NT2/D1 (cell line): Measurements from ENCODE around the gene CEP89.

Experiments
- DNase-seq: peaks from one replicate; pipeline ENCODE4 v3.0.0-alpha.2; 2011; ENCODE audit warnings: low read depth, low spot score
- H3K27me3 ChIP-seq: 2 replicates; pipeline ENCODE4 v1.6.0; 2011; ENCODE audit warnings: mild to moderate bottlenecking; ENCODE audit not compliant: insufficient read length, insufficient read depth
- H3K36me3 ChIP-seq: 2 replicates; pipeline ENCODE4 v1.6.1; 2011; ENCODE audit warnings: mild to moderate bottlenecking, low read length, mixed read lengths; ENCODE audit not compliant: insufficient read depth, insufficient read length
- H3K4me1 ChIP-seq: 2 replicates; pipeline ENCODE4 v1.5.1; 2011; ENCODE audit not compliant: insufficient read depth, insufficient read length
- H3K4me3 ChIP-seq: 2 replicates; pipeline ENCODE4 v1.5.1; 2011; ENCODE audit warnings: low read depth; ENCODE audit not compliant: insufficient read length
- H3K9ac ChIP-seq: 2 replicates; pipeline ENCODE4 v1.6.0; 2011; ENCODE audit warnings: low read depth; ENCODE audit not compliant: insufficient read length
- H3K9me3 ChIP-seq: 2 replicates; pipeline ENCODE4 v1.5.1; 2011; ENCODE audit warnings: mild to moderate bottlenecking, low read length; ENCODE audit not compliant: insufficient read depth
- SUZ12 ChIP-seq: IDR thresholded peaks from 2 replicates; pipeline ENCODE4 v1.6.1; 2011; ENCODE audit not compliant: insufficient read length, insufficient read depth; ENCODE audit errors: extremely low read depth
- YY1 ChIP-seq: IDR thresholded peaks from 2 replicates; pipeline ENCODE4 v1.6.1; 2011; ENCODE audit not compliant: insufficient read length, insufficient read depth
- ZNF274 ChIP-seq: IDR thresholded peaks from 2 replicates; pipeline ENCODE4 v1.6.1; 2011; ENCODE audit warnings: mild to moderate bottlenecking, low read depth, low read length

Gene CEP89

DNA sequence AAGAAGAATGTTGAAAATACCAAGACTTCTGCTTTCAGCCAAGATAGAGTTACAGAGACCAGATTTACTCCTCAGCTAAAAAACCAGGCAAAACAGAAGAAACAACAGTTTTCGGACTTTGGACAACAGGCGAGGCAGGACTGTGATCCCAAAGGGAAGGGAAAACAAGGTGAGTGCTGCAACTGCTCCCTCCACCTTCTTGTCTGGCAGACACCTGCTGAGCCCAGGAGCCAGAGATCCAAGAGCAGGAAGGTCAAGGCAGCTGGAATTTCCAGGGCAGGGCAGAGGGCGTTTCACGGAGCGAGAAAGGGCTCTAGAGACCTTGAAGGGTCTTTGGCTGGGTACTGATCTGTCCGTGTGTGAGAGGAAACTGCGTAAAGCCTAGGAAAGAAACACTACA, 69.3 kb downstream of the CEP89 start:
- H3K9ac ChIP-seq: no peak overlapping the region
- no peak overlapping the region for H3K4me3 ChIP-seq
- DNase-seq: no peak
- no peak for TF ChIP-seq SUZ12
- TF ChIP-seq ZNF274: no peak
- no peak for TF ChIP-seq YY1
- H3K36me3 ChIP-seq: peaks cover 23% of the 10 kb centered on the region
- no peaks in the 10 kb centered on the region for H3K4me1 ChIP-seq
- no peaks in the 10 kb centered on the region for H3K27me3 ChIP-seq
- peaks cover 5% of the 10 kb centered on the region; the same call in 1 of the 2 replicates for H3K9me3 ChIP-seq

DNA sequence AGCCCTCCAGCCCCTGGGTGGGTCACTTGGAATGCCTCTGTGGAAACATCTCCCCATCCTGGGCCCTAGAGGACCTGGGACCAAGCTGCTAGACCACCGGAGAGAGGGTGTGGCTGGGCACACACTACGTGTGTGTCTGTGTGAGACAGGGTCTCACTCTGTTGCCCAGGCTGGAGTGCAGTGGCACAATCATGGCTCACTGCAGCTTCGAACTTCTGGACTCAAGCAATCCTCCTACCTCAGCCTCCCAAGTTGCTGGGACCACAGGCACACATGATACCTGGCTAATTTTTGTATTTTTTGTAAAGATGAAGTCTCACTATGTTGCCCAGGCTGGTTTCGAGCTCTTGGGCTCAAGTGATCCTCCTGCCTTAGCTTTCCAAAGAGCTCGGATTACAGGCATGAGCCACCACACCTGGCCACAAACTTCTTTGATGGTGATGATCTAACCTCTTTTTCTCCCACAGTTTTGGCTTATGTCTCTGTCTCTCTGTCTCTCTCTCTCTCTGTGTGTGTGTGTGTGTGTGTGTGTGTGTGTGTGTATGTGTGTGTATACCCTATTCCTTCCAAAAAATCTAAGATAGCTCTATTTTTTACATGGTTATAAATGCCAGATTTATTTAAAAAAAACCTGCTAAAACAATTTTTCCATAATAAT, 70.1 kb downstream of the CEP89 start:
- H3K36me3 ChIP-seq: peaks cover 17% of the 10 kb centered on the region
- no peak overlapping the region for H3K4me3 ChIP-seq
- H3K9ac ChIP-seq: no peak overlapping the region
- DNase-seq: no peak
- TF ChIP-seq SUZ12 (no peak), ZNF274 (no peak), YY1 (no peak)
- peaks cover 5% of the 10 kb centered on the region; the same call in 1 of the 2 replicates for H3K9me3 ChIP-seq
- no peaks in the 10 kb centered on the region for H3K4me1 ChIP-seq
- no peaks in the 10 kb centered on the region for H3K27me3 ChIP-seq

GRCh38 chr19:32896516-32897214, 75.1 kb downstream of the CEP89 start:
- Histone ChIP-seq H3K27me3 (no peaks in the 10 kb centered on the region), H3K9me3 (peaks cover 14% of the 10 kb centered on the region), H3K4me3 (no peak overlapping the region), H3K4me1 (no peaks in the 10 kb centered on the region), H3K36me3 (peaks cover 21% of the 10 kb centered on the region), H3K9ac (no peak overlapping the region)
- TF ChIP-seq ZNF274: no peak
- no peak for DNase-seq

DNA sequence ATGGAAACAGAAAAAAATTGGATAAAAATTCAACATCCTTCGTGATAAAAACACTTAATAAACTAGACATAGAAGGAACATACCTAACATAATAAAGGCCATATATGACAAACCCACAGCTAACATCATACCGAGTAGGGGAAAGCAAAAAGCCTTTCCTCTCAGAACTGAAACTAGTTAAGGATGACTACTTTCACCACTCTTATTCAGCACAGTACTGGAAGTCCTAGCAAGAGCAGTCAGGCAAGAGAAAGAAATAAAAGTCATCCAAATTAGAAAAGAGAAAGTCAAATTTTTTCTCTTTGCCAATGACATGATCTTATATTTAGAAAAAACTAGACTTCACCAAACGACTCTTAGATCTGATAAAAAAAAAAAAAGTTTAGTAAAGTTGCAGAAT, 76.4 kb downstream of the CEP89 start:
- Histone ChIP-seq H3K36me3 (peaks cover 17% of the 10 kb centered on the region), H3K9ac (no peak overlapping the region), H3K4me3 (no peak overlapping the region), H3K27me3 (no peaks in the 10 kb centered on the region), H3K4me1 (no peaks in the 10 kb centered on the region), H3K9me3 (peaks cover 14% of the 10 kb centered on the region)
- no peak for TF ChIP-seq YY1
- no peak for TF ChIP-seq ZNF274
- TF ChIP-seq SUZ12: no peak
- no peak for DNase-seq

GRCh38 chr19:32891609-32892008, 80.1 kb downstream of the CEP89 start:
- TF ChIP-seq SUZ12 (no peak), YY1 (no peak), ZNF274 (no peak)
- no peaks in the 10 kb centered on the region for H3K27me3 ChIP-seq
- H3K4me3 ChIP-seq: no peak overlapping the region
- no peak for DNase-seq
- no peaks in the 10 kb centered on the region for H3K4me1 ChIP-seq
- peaks cover 7% of the 10 kb centered on the region for H3K36me3 ChIP-seq
- no peak overlapping the region for H3K9ac ChIP-seq
- H3K9me3 ChIP-seq: peaks cover 14% of the 10 kb centered on the region

GRCh38 chr19:32890841-32891240, 80.9 kb downstream of the CEP89 start:
- H3K4me3 ChIP-seq: no peak overlapping the region
- no peaks in the 10 kb centered on the region for H3K27me3 ChIP-seq
- no peak for DNase-seq
- H3K9me3 ChIP-seq: peaks cover 14% of the 10 kb centered on the region
- TF ChIP-seq YY1 (no peak), SUZ12 (no peak), ZNF274 (no peak)
- no peaks in the 10 kb centered on the region for H3K4me1 ChIP-seq
- peaks cover 7% of the 10 kb centered on the region for H3K36me3 ChIP-seq
- no peak overlapping the region for H3K9ac ChIP-seq

DNA sequence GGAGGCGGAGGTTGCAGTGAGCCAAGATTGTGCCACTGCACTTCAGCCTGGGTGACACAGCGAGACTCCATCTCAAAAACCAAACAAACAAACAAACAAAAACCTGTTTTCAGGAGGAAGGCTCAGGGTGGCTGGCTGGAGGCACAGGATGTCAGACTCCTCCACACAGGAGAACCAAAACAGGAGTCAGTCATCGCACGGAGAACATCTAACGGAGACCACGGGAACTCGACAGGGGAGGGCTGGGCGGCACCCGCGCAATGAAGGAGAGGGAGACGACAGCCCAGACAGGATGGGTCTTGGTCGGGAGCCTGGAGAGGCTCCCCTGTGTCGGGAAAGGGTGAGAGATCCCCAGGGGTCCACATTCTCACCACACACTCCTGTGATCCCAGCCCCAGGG, 81.4 kb downstream of the CEP89 start:
- H3K9me3 ChIP-seq: peaks cover 14% of the 10 kb centered on the region
- H3K36me3 ChIP-seq: peaks cover 7% of the 10 kb centered on the region
- H3K4me1 ChIP-seq: no peaks in the 10 kb centered on the region
- no peak overlapping the region for H3K4me3 ChIP-seq
- DNase-seq: no peak
- no peaks in the 10 kb centered on the region for H3K27me3 ChIP-seq
- TF ChIP-seq ZNF274 (no peak), SUZ12 (no peak), YY1 (no peak)
- H3K9ac ChIP-seq: no peak overlapping the region
